Psoas muscle (tissue), 8 donors: ENCODE results near the gene SH3RF3. TPM values are rescaled to one million over a fixed set of nuclear protein-coding genes. Genes with fewer than 3 reads are reported as not detected.

Experiments used
- ATAC-seq, 4 donors: fragments of 200-7000 bp; cut with Tn5 transposase; one replicate each; pipeline ENCODE4 v1.9.1; 2020; ENCODE audit warnings: moderate library complexity in 3 of 4, mild to moderate bottlenecking in 2 of 4
- DNase-seq, 2 donors: peaks; one replicate each; pipeline ENCODE4 v3.0.0-alpha.2; 2020
- H3K27ac ChIP-seq: fragments of 200-600 bp; one replicate; pipeline ENCODE4 v1.8.0; 2022
- H3K27me3 ChIP-seq, 3 donors: fragments of 200-600 bp in 1 of 3; one replicate each; pipeline versions ENCODE4 v1.6.1 to v1.8.0; 2013 to 2022; ENCODE audit warnings: low read length in 2 of 3, mild to moderate bottlenecking in 2 of 3, moderate library complexity in 1 of 3; ENCODE audit not compliant: insufficient read depth in 3 of 3
- H3K36me3 ChIP-seq, 2 donors: fragments of 200-600 bp in 1 of 2; one replicate each; pipeline versions ENCODE4 v1.6.1 to v1.8.0; 2013 to 2022; ENCODE audit warnings: low read depth in 1 of 2, mild to moderate bottlenecking in 1 of 2, moderate library complexity in 1 of 2; ENCODE audit not compliant: insufficient read depth in 1 of 2
- H3K4me1 ChIP-seq: fragments of 200-600 bp; one replicate; pipeline ENCODE4 v1.8.0; 2022
- H3K4me3 ChIP-seq: fragments of 200-600 bp; one replicate; pipeline ENCODE4 v1.8.0; 2022; ENCODE audit warnings: mild to moderate bottlenecking
- H3K9me3 ChIP-seq: fragments of 200-600 bp; one replicate; pipeline ENCODE4 v1.8.0; 2022
- CTCF ChIP-seq: fragments of 200-600 bp; IDR thresholded peaks from one replicate; pipeline ENCODE4 v1.8.0; 2022; ENCODE audit warnings: antibody characterized with exemption
- WGBS, 3 donors: extraction: QIAGEN DNeasy Blood & Tissue Kit; methylation state at CpG; one replicate each; pipeline versions ENCODE4 v1.1.6 to v1.1.7; 2013; 5-methylcytosine and 5-hydroxymethylcytosine counted together
- intact Hi-C, 2 donors: fragments of 100-400 bp; cut with DNase I; formaldehyde crosslinking; loops; one replicate each; pipeline versions ENCODE4 v1.11.0 to v1.14.2; 2022
- polyA plus RNA-seq, 3 donors: library from polyadenylated mRNA; stranded (reverse); fragments of 200-250 nt; gene quantifications; one replicate each; pipeline ENCODE4 v1.2.3, GENCODE V29; 2013
- total RNA-seq, 4 donors: library from RNA; stranded (reverse); fragmentation: NEBNext Ultra II Directional in 2 of 4; extraction: Animal tissue kit (Norgen Biotek cat#: 25700) in 2 of 4; gene quantifications; one replicate each; pipeline versions ENCODE4 v1.2.1 to v1.2.4, GENCODE V29; 2021 to 2023
- donor health status: healthy with polysubstance abuse.
- donor health status: DM: no; HTN: no; CAD: no; lungs with moderate emphysema.
- donor health status: Bipolar disorder and iron deficiency.
- donor health status: healthy.
- donor health status: DM: yes; HTN: yes; CAD: no.
- donor health status: DM: no; HTN: no; CAD: no.
- donor health status: DM: no; HTN: no; CAD: no.
- donor health status: DM: yes; HTN: yes; CAD: no.

Gene SH3RF3
- total and polyA plus RNA-seq, 7 donors: 4.6 to 27.0 (median 9.0) TPM

- intact Hi-C loops: no loop called here
- 96 to 97% (median 96%) methylated on average over 4 of the region's 4 CpGs for WGBS, 3 donors
- TF ChIP-seq CTCF: no peak
- Histone ChIP-seq H3K4me3 (no peak overlapping the region), H3K27ac (no peak overlapping the region), H3K4me1 (peaks cover 40% of the 10 kb centered on the region), H3K36me3 (no peaks in the 10 kb centered on the region), H3K9me3 (no peaks in the 10 kb centered on the region), H3K27me3 (no peaks in the 10 kb centered on the region)
- no peak for DNase-seq
- no peak for ATAC-seq
Measured at GRCh38 chr2:109330056-109330455, 201.1 kb downstream of the SH3RF3 start.

- 66 to 72% (median 71%) methylated on average over 4 of the region's 4 CpGs for WGBS, 3 donors
- no peaks in the 10 kb centered on the region for H3K36me3 ChIP-seq
- H3K27ac ChIP-seq: no peak overlapping the region
- intact Hi-C loops: no loop called here
- peaks cover 32% of the 10 kb centered on the region for H3K4me1 ChIP-seq
- DNase-seq (no peak), ATAC-seq (no peak)
- no peaks in the 10 kb centered on the region for H3K27me3 ChIP-seq
- H3K9me3 ChIP-seq: no peaks in the 10 kb centered on the region
- H3K4me3 ChIP-seq: no peak overlapping the region
- no peak for TF ChIP-seq CTCF
Measured at GRCh38 chr2:109331081-109331480, 202.1 kb downstream of the SH3RF3 start.

- TF ChIP-seq CTCF: no peak
- H3K4me3 ChIP-seq: peak overlapping the region; percentile 24
- intact Hi-C loops: no loop called here
- H3K27me3 ChIP-seq: no peaks in the 10 kb centered on the region
- H3K9me3 ChIP-seq: no peaks in the 10 kb centered on the region
- DNase-seq (peak; percentile 82 to 85), ATAC-seq (peak; percentile 89 to 95 (median 93))
- 52 to 62% (median 56%) methylated on average over 24 of the region's 24 CpGs for WGBS, 3 donors
- H3K4me1 ChIP-seq: peaks cover 26% of the 10 kb centered on the region
- no peaks in the 10 kb centered on the region for H3K36me3 ChIP-seq
- H3K27ac ChIP-seq: no peak overlapping the region
Measured at GRCh38 chr2:109331896-109332848, 203.2 kb downstream of the SH3RF3 start.

GRCh38 chr2:109332880-109333279 is 203.9 kb downstream of the SH3RF3 start:
- ATAC-seq (peak in 1 of 4 donors; percentile 11), DNase-seq (no peak)
- 91 to 95% (median 93%) methylated on average over 9 of the region's 9 CpGs for WGBS, 3 donors
- Histone ChIP-seq H3K4me3 (no peak overlapping the region), H3K4me1 (peaks cover 26% of the 10 kb centered on the region), H3K36me3 (no peaks in the 10 kb centered on the region), H3K27me3 (no peaks in the 10 kb centered on the region), H3K27ac (no peak overlapping the region), H3K9me3 (no peaks in the 10 kb centered on the region)
- no peak for TF ChIP-seq CTCF
- intact Hi-C loops: no loop called here
